HCT116 (cell line): ENCODE measurements around the gene GK. TPM values are rescaled to one million over a fixed set of nuclear protein-coding genes. Genes with fewer than 3 reads are reported as not detected.

Experiments used
- ATAC-seq: fragments of 200-7000 bp; cut with Tn5 transposase; 2 replicates; pipeline ENCODE4 v1.9.1; 2020; ENCODE audit warnings: mild to moderate bottlenecking, moderate library complexity
- BruUV-seq: library from RNA; stranded (reverse); fragments of 400-500 nt; replicated peaks from 2 replicates; lab custom pipeline; 2021; lab: Mats Ljungman, UMichigan
- CTCF ChIA-PET: fragments of 300-600 bp; sonication (Branson Sonifier 250); formaldehyde crosslinking; loops from one replicate; lab custom pipeline; 2021; ENCODE audit warnings: antibody characterized with exemption; lab: Charles Lee
- POLR2A ChIA-PET: fragments of 300-600, 350-600 bp; sonication (Branson Sonifier 250); formaldehyde crosslinking; loops from one replicate; lab custom pipeline; 2021; ENCODE audit warnings: antibody characterized with exemption; lab: Charles Lee
- RAD21 ChIA-PET, 2 experiments: fragments of 300-600 bp; sonication (Branson Sonifier 250); formaldehyde crosslinking; loops; one replicate each; lab custom pipeline; 2023; ENCODE audit warnings: low total read pairs in 2 of 2; ENCODE audit not compliant: uncharacterized antibody in 2 of 2, unreplicated experiment in 2 of 2, low non-redundant PET in 1 of 2; lab: Charles Lee
- DNase-seq: peaks from one replicate; pipeline ENCODE4 v3.0.0-alpha.2; 2010; ENCODE audit warnings: low read depth, low spot score
- H2AFZ ChIP-seq: fragments of 200-600 bp; shearing (Covaris generic), sonication (generic); 2 replicates; pipeline ENCODE4 v1.6.1; 2017; ENCODE audit warnings: low read depth, mixed run types, mixed read lengths, antibody characterized with exemption, low read length; ENCODE audit not compliant: poor library complexity, severe bottlenecking
- H3K27ac ChIP-seq: 2 replicates; pipeline ENCODE4 v1.5.1; 2012; ENCODE audit warnings: low read depth, low read length
- H3K27me3 ChIP-seq: fragments of 200-600 bp; sonication (generic); 2 replicates; pipeline ENCODE4 v1.6.1; 2016; ENCODE audit warnings: mixed run types, low read length, mixed read lengths; ENCODE audit not compliant: insufficient read depth
- H3K36me3 ChIP-seq, 2 experiments: fragments of 200-500 bp in 1 of 2; fragments of 200-600 bp in 1 of 2; sonication (Bioruptor generic) in 1 of 2; sonication (generic) in 1 of 2; 2 replicates each; pipeline versions ENCODE4 v1.5.1 to v1.6.1; 2014 to 2016; ENCODE audit warnings: low read length in 2 of 2, inconsistent platforms in 1 of 2, mixed read lengths in 1 of 2, mixed run types in 1 of 2; ENCODE audit not compliant: insufficient read depth in 2 of 2, control insufficient read depth in 1 of 2
- H3K4me1 ChIP-seq, 2 experiments: fragments of 200-600 bp in 1 of 2; sonication (generic) in 1 of 2; 2 replicates each; pipeline versions ENCODE4 v1.5.1 to v1.6.1; 2012 to 2017; ENCODE audit warnings: low read length in 2 of 2, inconsistent platforms in 1 of 2, mild to moderate bottlenecking in 1 of 2, mixed read lengths in 1 of 2, mixed run types in 1 of 2, moderate library complexity in 1 of 2; ENCODE audit not compliant: insufficient read depth in 2 of 2, control insufficient read depth in 1 of 2
- H3K4me2 ChIP-seq: fragments of 200-600 bp; sonication (generic); 2 replicates; pipeline ENCODE4 v1.6.1; 2017; ENCODE audit warnings: mixed run types, low read length, mixed read lengths
- H3K4me3 ChIP-seq, 2 experiments: fragments of 200-600 bp in 1 of 2; sonication (generic) in 1 of 2; replicated peaks in 1 of 2; 2 replicates each; pipeline ENCODE4 v1.5.1; 2011 to 2016; ENCODE audit warnings: low read length in 2 of 2, control low read depth in 1 of 2, low read depth in 1 of 2, mild to moderate bottlenecking in 1 of 2, mixed read lengths in 1 of 2, mixed run types in 1 of 2
- H3K79me2 ChIP-seq: fragments of 200-600 bp; sonication (generic); 2 replicates; pipeline ENCODE4 v1.6.1; 2017; ENCODE audit warnings: mild to moderate bottlenecking, mixed run types, low read length, moderate library complexity, mixed read lengths; ENCODE audit not compliant: insufficient read depth
- H3K9ac ChIP-seq: fragments of 200-600 bp; sonication (generic); 2 replicates; pipeline ENCODE4 v1.6.1; 2016; ENCODE audit warnings: low read length, mixed read lengths
- H3K9me2 ChIP-seq: fragments of 200-600 bp; sonication (generic), shearing (Covaris generic); 2 replicates; pipeline ENCODE4 v1.6.1; 2017; ENCODE audit warnings: mixed run types, mild to moderate bottlenecking, moderate library complexity; ENCODE audit not compliant: insufficient read depth
- H3K9me3 ChIP-seq, 2 experiments: fragments of 200-500 bp in 1 of 2; fragments of 200-600 bp in 1 of 2; sonication (Bioruptor generic) in 1 of 2; sonication (generic) in 1 of 2; 2 replicates each; pipeline ENCODE4 v1.6.1; 2014 to 2017; ENCODE audit warnings: low read length in 2 of 2, mixed read lengths in 2 of 2, inconsistent platforms in 1 of 2, low read depth in 1 of 2, mild to moderate bottlenecking in 1 of 2, mixed run types in 1 of 2, moderate library complexity in 1 of 2; ENCODE audit not compliant: control insufficient read depth in 1 of 2, insufficient read depth in 1 of 2
- H4K20me1 ChIP-seq: fragments of 200-600 bp; sonication (generic), shearing (Covaris generic); 2 replicates; pipeline ENCODE4 v1.6.1; 2017; ENCODE audit warnings: mixed run types, mild to moderate bottlenecking, moderate library complexity; ENCODE audit not compliant: insufficient read depth
- ATF3 ChIP-seq: IDR thresholded peaks from 2 replicates; pipeline ENCODE4 v1.6.1; 2012
- CBX3 ChIP-seq: IDR thresholded peaks from 2 replicates; pipeline ENCODE4 v1.6.1; 2012; ENCODE audit warnings: low read depth
- EGR1 ChIP-seq: IDR thresholded peaks from 2 replicates; pipeline ENCODE4 v1.6.1; 2012; ENCODE audit warnings: low read depth
- EZH2 ChIP-seq: fragments of 200-600 bp; sonication (generic); IDR thresholded peaks from 2 replicates; pipeline ENCODE4 v1.6.1; 2017; ENCODE audit warnings: antibody characterized with exemption, mixed run types
- JUND ChIP-seq: IDR thresholded peaks from 2 replicates; pipeline ENCODE4 v1.6.1; 2012
- POLR2A ChIP-seq: IDR thresholded peaks from 2 replicates; pipeline ENCODE4 v1.7.0; 2011; ENCODE audit warnings: borderline replicate concordance; ENCODE audit not compliant: insufficient read depth, insufficient read length; ENCODE audit errors: extremely low read depth
- POLR2AphosphoS5 ChIP-seq: IDR thresholded peaks from 2 replicates; pipeline ENCODE4 v1.6.1; 2011; ENCODE audit warnings: mild to moderate bottlenecking, low read depth, low read length, moderate library complexity
- REST ChIP-seq: IDR thresholded peaks from 2 replicates; pipeline ENCODE4 v1.6.1; 2012; ENCODE audit warnings: low read depth
- SIN3A ChIP-seq: IDR thresholded peaks from 2 replicates; pipeline ENCODE4 v1.6.1; 2012; ENCODE audit warnings: low read depth
- YY1 ChIP-seq: IDR thresholded peaks from 2 replicates; pipeline ENCODE4 v1.6.1; 2011; ENCODE audit warnings: low read length, low read depth, moderate library complexity, mild to moderate bottlenecking; ENCODE audit not compliant: insufficient replicate concordance; ENCODE audit errors: extremely low read depth
- ZFX ChIP-seq: fragments of 450-650 bp; IDR thresholded peaks from 2 replicates; pipeline ENCODE4 v1.6.1; 2017
- intact Hi-C: fragments of 100-400 bp; cut with micrococcal nuclease; formaldehyde crosslinking; loops from 2 replicates; pipeline ENCODE4 v1.10.0; 2022
- total RNA-seq: library from RNA; stranded (reverse); gene quantifications from one replicate; pipeline ENCODE4 v1.2.1, GENCODE V29; 2021; ENCODE audit not compliant: unreplicated experiment

Gene GK
- total RNA-seq, 1 experiment from 2014 or later: 4.3 TPM

- H3K36me3 ChIP-seq: no peaks in the 10 kb centered on the region
- no peaks in the 10 kb centered on the region for H3K27me3 ChIP-seq
- no peak for DNase-seq
- CTCF ChIA-PET: no interaction called here
- H3K9me2 ChIP-seq: no peaks in the 10 kb centered on the region
- H3K27ac ChIP-seq: no peak overlapping the region
- H3K4me1 ChIP-seq: no peaks in the 10 kb centered on the region
- H3K9ac ChIP-seq: no peak overlapping the region
- H3K9me3 ChIP-seq: no peaks in the 10 kb centered on the region
- TF ChIP-seq ZFX (no peak), POLR2AphosphoS5 (no peak), CBX3 (no peak)
- TF ChIP-seq, all 23 proteins: peak for 0
- ChIA-PET RAD21 (no interaction called here), POLR2A (no interaction called here)
- Histone ChIP-seq H2AFZ (no peak overlapping the region), H3K79me2 (no peaks in the 10 kb centered on the region), H3K4me3 (no peak overlapping the region), H4K20me1 (no peaks in the 10 kb centered on the region), H3K4me2 (no peak overlapping the region)
- intact Hi-C loops: no loop called here
- BruUV-seq: no TSS peak
- no peak for ATAC-seq
These were observed 6.2 kb downstream of the GK start for GRCh38 chrX:30659421-30659820.

GRCh38 chrX:30661228-30661627 lies 8.0 kb downstream of the GK start:
- Histone ChIP-seq H3K9me2 (no peaks in the 10 kb centered on the region), H2AFZ (no peak overlapping the region), H3K4me2 (no peak overlapping the region), H3K79me2 (no peaks in the 10 kb centered on the region), H3K36me3 (no peaks in the 10 kb centered on the region), H3K9me3 (no peaks in the 10 kb centered on the region), H3K27ac (no peak overlapping the region), H3K27me3 (no peaks in the 10 kb centered on the region), H3K9ac (no peak overlapping the region), H4K20me1 (no peaks in the 10 kb centered on the region), H3K4me3 (no peak overlapping the region), H3K4me1 (no peaks in the 10 kb centered on the region)
- ATAC-seq (no peak), DNase-seq (no peak)
- no peak for TF ChIP-seq EGR1
- TF ChIP-seq POLR2A: no peak
- no peak for TF ChIP-seq YY1
- TF ChIP-seq ATF3: no peak
- no peak for TF ChIP-seq REST
- no peak for TF ChIP-seq EZH2
- no peak for TF ChIP-seq ZFX
- no peak for TF ChIP-seq JUND
- no peak for TF ChIP-seq SIN3A
- TF ChIP-seq POLR2AphosphoS5: no peak
- no TSS peak for BruUV-seq
- intact Hi-C loops: no loop called here
- POLR2A ChIA-PET: no interaction called here
- CTCF ChIA-PET: no interaction called here
- RAD21 ChIA-PET: no interaction called here
